GM21515 (cell line): ENCODE measurements around the gene ZNF607.
A peak's percentile ranks its signal among the peaks of the same experiment; 100 is the strongest.
"Not testable (repeated sequence)": the region's sequence is repeated elsewhere in the genome, so short reads cannot be mapped to it uniquely, and the experiment has no call there.

ENCODE experiments used
- ATAC-seq: cut with Tn5 transposase; IDR thresholded peaks from one replicate; pipeline ENCODE4 v1.9.1; 2021; ENCODE audit not compliant: unreplicated experiment

ZNF607 gene

GRCh38 chr19:37719111-37719926 is at the start of gene ZNF607:
ZNF607 (minus strand) TSS chr19:37719761; CDS start chr19:37711618, 8,143 bp downstream.
- peak; percentile 93 for ATAC-seq

DNA sequence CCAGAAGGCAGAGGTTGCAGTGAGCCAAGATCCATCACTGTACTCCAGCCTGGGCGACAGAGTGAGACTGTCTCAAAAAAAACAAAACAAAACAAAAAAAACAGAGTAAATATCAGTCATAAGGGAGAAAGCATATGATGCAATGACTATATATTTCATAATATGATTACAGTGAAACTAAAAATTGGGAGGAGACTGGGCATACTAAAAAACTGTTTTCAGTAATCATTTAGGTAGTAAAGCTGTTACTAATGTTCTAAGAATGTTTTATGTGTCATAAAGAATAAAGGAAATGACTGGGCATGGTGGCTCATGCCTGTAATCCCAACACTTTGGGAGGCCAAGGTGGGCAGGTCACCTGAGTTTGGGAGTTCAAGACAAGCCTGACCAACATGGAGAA is 43.9 kb upstream of the ZNF607 start:
- no peak for ATAC-seq

DNA sequence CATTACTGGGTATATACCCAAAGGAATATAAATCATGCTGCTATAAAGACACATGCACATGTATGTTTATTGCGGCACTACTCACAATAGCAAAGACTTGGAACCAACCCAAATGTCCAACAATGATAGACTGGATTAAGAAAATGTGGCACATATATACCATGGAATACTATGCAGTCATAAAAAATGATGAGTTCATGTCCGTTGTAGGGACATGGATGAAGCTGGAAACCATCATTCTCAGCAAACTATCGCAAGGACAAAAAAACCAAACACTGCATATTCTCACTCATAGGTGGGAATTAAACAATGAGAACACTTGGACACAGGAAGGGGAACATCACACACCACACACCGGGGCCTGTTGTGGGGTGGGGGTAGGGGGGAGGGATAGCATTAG is 38.1 kb upstream of the ZNF607 start:
- not testable (repeated sequence) for ATAC-seq

- no peak for ATAC-seq
These were observed 18.8 kb upstream of the ZNF607 start for GRCh38 chr19:37738371-37738770.

DNA sequence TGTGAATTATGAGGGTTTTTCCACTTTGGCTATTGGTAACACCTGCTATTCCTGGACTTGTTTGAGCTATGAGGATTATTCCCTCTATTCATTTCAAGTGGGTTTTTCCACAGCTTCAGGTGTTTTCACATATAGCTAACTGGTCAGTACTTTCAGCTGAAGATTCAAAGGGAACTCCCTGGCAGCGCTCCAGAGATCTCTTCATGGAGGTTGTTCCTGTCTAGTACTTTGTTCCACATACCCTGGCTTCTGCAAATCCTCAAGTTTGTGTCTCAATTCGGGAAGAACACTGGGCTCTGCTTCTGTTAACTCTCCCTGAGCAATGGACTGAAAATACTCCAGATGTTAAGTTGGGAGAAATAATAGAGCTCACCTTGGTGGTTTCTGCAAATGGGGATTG is 5.6 kb upstream of the ZNF607 start:
- no peak for ATAC-seq

- ATAC-seq, result no peak
These were observed 335 bp upstream of the ZNF607 start for GRCh38 chr19:37719927-37720265.

- ATAC-seq, result no peak
These were observed 1.3 kb downstream of the ZNF607 start for GRCh38 chr19:37718304-37718703.

- ATAC-seq, result no peak
These were observed 3.4 kb downstream of the ZNF607 start for GRCh38 chr19:37716140-37716539.

DNA sequence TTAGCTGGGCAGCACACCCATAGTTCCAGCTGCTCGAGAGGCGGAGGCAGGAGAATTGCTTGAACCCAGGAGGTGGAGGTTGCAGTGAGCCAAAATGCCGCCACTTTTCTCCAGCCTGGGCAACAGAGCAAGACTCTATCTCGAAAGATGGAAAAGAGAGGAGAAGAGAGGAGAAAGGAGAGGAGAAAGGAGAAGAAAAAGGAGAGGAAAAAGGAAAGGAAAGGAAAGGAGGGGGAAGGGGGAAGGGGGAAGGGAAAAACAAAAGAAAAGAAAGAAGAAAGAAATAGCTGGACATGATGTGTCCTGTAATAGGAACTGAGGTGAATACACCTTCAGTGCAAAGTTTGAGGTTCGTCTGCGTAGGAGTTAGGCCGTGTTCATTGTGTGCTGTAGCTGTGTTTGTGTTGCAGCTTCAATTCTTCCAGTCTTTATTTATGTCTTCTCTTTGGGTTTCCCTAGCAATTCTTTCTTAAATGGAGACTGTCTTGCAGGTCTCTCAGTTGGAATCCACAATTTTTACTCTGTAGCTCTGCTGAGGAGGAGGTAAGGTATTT is 13.4 kb downstream of the ZNF607 start:
- ATAC-seq, result no peak

GRCh38 chr19:37699057-37699456 is 20.5 kb downstream of the ZNF607 start:
- no peak for ATAC-seq

- no peak for ATAC-seq
These were observed 21.3 kb downstream of the ZNF607 start for GRCh38 chr19:37698216-37698615.

DNA sequence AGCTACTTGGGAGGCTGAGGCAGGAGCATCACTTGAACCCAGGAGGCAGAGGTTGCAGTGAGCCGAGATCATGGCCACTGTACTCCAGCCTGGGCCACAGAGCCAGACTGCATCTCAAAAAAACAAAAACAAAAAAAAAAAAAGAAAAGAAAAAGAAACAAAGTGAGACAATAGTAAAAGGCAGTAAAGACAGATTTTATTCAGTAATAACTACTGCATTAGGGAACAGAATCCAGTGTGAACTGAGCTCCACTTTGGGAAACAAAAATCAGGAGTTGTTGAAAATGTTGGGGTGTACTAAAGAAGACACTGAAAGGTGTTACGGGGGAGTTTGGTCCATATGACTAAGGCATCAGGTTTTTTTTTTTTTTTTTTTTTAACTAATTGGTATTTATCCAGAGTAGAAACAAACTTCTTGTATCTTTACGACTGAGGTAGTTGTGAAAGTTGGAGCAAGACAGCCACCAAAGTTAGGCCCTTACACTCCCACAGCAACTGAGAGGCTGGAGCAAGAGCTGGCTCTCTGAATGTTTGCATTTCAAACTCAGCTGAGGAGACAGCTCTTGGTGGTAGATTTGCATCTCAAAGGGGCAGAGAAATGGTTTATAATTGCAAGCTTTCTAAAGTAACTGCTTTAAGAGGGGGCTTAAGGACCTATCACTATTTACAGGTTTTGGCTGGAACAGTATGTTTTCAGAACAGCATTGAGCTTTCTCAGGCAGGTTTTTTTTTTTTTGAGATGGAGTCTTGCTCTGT is 24.2 kb downstream of the ZNF607 start:
- no peak for ATAC-seq

DNA sequence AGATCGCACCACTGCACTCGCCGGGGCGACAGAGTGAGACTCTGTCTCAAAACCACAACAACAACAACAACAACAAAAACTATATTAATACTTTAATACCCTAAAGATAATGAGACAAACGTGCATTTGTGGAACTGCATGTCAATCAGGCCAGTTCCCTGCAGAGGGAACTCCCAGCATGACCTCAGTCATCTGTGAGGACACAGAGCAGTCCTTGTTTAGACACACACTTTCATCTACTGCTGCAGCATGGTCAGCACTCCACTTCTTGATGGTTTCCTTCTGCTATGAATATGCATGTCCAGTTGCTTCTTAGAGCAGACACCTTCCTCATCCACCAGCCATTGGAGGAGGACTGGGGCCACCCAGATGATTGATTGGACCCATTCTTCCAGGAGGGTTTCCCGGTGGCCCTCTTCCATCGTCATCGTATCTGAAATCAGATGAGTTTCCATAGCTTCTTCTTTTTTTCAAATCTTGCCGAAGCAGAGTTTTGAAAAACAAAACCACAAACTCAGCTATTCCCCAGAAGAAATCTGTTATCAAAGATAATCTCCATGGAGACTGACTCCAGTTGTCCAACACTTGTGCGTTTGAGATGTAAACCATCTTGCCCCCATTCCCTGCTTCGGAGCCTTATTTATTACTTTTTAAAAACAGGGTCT is 26.5 kb downstream of the ZNF607 start:
- ATAC-seq, result no peak

DNA sequence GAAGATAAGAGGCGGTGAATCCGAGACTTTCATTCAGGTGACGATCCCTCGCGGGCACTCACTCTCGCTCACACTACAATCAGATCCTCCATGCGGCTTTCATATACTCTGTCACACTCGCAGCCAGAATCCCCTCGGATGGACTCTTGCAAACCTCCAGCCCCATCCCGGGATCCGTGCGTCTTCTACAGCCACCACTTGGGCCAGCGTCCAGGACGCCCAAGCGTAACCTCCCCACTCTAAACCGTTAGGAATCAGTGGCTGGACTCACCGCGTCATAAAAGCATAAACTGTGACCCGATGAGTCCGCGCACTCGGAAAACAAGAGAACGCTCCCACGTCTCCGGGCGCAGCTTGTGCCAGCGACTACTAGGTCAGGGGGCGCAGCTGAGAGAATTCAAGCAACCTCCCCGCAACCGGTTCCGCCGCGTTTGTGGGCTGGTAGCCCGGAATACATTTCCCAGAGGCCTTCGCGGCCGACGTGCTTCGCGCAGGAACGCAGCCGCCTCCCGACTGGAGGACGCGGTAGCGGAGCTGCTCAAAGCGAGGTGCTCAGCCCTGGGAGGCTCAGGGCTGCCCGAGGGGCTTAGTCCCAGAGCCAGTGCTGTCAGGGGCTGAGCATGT is 27.6 kb downstream of the ZNF607 start:
- no peak for ATAC-seq

DNA sequence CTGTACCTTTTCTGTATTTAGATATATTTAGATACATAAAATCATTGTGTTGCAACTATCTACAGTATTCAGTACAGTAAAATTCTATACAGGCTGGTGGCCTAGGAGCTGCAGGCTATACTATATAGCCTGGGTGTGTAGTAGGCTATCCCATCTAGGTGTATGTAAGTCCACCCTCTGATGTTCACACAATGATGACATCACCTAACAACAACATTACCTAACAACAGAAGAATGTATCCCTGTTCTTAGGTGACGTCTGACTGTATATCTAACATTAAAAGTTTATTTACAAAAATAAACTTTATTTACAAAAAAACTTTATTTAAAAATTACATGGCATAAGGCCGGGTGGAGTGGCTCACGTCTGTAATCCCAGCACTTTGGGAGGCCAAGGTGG is 36.0 kb downstream of the ZNF607 start:
- ATAC-seq, result no peak

GRCh38 chr19:37669450-37669914 is 50.1 kb downstream of the ZNF607 start:
- no peak for ATAC-seq

DNA sequence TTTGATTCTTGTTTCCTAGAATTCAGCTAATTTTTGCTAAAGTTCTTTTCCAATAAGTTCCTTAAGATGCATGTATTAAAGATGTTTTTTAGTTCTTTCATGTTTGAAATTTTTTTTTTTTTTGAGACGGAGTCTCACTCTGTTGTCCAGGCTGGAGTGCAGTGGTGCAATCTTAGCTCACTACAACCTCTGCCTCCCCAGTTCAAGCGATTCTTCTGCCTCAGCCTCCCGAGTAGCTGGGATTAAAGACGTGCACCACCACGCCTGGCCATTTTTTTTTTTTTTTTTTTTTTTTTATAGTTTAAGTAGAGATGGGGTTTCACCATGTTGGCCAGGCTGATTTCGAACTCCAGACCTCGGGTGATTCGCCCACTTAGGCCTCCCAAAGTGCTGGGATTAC is 62.4 kb downstream of the ZNF607 start:
- ATAC-seq, result not testable (repeated sequence)

GRCh38 chr19:37655689-37656371 is 63.7 kb downstream of the ZNF607 start:
- peak; percentile 56 for ATAC-seq

DNA sequence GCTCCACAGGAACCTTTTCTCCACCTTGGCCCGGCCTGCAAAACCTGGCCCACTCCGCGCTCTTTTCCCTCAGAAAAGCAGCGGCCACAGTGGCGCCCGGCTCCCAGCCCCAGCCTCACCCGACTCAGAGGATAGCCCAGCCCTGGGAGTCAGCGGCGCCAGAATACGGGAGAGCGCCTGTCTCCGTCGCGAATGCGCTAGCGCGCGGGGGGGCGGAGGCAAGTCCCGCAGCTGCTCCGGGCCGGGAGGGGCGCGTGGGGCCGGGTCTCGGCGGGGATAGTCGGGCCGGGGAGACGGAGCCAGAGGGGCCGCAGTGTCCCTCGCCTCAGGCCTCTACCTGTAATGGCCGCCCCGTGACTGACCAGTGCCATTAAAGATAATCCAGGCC is 64.3 kb downstream of the ZNF607 start, which contains the start of gene ZFP30:
Gene ZFP30 (minus strand): TSS at position 165 of the 388 bp plus-strand sequence. CDS start 7,643 bp downstream, outside the sequence.
- peak; percentile 68 for ATAC-seq

DNA sequence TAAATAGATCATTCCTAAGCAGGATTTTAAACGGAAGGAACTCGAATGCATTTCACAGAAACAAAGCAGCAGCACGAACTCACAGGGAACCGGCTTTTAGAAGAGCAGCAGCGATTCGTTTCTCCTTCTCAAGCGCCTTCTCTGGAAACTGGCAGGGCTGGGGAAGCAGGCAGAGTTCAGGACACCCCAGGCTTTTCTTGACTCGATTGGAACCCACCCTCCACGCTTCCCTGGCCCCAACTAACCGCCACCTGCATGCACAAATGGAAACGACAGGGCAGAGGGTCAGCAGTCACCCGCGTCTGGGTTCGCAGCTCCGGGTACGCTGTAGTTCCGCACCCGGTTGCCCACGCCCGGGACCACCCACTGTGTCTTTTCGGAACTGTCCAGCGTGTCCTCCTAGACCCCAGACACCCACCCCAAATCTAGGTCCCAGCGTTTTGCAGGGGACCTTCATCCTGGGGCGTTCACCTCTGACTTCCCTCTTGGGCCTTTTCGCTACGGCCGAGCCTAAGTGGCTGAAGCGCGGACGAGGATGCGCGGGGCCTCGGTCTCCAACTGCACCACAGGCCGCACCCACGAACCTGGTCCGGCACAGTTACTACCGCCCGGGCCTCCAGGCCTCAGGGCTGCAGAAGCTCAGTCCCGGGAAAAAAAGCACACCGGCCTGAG is 64.8 kb downstream of the ZNF607 start:
- peak; percentile 50 for ATAC-seq
